ENCODE results near the gene RASA2.
"Not testable (repeated sequence)": the region's sequence is repeated elsewhere in the genome, so short reads cannot be mapped to it uniquely, and the experiment has no call there.

RASA2 gene

DNA sequence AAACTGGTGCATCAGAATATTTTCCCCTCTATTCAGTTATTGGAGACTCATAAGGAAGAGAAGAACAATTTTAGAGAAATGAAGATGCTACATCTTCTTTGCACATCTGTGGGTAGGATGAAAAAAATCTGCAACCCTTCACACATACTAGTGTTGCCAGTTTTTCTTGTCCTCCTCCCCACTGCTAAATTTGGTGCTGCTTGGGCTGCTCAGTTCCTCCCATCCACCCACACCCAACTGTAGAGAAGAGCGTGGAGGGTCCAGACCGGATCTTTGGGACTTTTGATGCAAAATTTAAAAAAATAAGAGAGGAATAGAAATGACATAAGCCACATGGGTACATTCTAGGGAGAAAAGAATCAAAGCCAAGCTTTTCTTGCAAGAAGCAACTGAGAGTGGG is 8.7 kb upstream of the RASA2 start:
- no peak for DNase-seq (ENCODE audit: low spot score)
- in situ Hi-C loops (cut with MboI; ENCODE audit: low pct_unique_long_range_greater_than_20kb, low sequenced_read_pairs, unreplicated experiment), result no loop called here
- no peak for TF ChIP-seq CTCF (IDR thresholded peaks at IDR 0.05; ENCODE audit: extremely low read depth, insufficient read depth, missing control alignments)

DNA sequence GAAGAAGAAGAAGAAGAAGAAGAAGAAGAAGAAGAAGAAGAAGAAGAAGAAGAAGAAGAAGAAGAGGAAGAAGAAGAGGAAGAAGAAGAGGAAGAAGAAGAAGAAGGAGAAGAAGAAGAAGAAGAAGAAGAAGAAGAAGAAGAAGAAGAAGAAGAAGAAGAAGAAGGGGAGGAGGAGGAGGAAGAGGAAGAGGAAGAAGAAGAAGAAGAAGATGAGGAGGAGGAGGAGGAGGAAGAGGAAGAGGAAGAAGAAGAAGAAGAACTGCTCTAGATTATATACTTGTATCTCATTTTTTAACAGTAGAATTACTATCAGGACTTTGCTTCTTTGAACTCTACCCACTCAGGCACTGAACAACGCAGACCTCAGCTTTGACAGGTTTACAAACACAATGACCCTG is 8.0 kb upstream of the RASA2 start:
- in situ Hi-C loops (cut with MboI; ENCODE audit: low pct_unique_long_range_greater_than_20kb, low sequenced_read_pairs, unreplicated experiment); DNase-seq (ENCODE audit: low spot score): not testable (repeated sequence)

DNA sequence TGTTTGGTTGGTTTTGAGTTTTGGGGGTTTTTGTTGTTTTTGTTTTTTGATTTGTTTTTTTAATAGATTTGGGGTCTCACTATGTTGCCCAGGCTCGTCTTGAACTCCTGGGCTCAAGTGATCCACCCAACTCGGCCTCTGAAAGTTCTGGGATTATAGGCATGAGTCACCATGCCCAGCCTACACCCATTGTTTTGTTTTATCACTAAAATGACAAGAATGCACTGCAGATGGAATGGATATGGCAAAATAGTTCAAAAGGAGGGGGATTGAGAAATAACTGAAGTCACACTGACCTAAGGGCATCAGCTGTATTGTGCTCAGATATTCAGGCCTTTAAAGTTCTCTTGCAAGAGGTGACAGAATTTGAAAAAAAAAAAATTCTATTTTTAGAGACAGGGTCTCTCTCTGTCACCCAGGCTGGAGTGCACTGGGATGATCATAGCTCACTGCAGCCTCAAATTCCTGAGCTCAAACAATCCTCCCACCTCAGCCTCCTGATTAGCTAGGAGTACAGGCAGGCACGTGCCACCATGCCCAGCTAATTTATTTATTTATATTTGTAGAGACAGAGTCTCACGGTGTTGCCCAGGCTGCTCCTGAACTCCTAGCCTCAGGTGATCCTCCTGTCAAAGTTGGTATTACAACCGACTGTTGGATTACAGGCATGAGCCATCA is 4.4 kb upstream of the RASA2 start:
- TF ChIP-seq CTCF (IDR thresholded peaks at IDR 0.05; ENCODE audit: extremely low read depth, insufficient read depth, missing control alignments), result no peak

DNA sequence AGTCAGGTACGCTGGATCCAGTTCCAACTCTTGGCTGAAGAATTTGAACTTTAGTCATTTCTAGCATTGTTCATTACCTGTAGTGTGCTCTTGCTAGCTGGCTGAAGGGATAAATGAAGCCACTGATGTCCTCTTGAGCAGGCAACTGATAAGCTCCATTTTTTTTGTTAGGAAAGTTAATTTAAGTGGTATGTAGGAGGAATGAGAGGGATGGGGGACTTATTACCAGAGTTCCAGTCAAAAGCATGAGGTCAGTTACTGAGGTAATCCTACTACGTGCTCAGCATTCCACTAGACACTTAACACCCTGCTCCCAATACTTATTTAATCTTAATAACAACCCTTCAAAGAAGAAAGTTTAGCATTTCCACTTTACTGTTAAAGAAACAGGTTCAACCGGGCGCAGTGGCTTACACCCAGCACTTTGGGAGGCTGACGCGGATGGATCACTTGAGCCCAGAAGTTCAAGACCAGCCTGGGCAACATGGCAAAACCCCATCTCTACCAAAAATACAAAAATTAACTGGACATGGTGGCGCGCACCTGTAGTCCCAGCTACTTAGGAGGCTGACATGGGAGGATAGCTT is 2.0 kb upstream of the RASA2 start:
- in situ Hi-C loops (cut with MboI; ENCODE audit: low pct_unique_long_range_greater_than_20kb, low sequenced_read_pairs, unreplicated experiment), result no loop called here
- DNase-seq (ENCODE audit: low spot score), result no peak
- TF ChIP-seq CTCF (IDR thresholded peaks at IDR 0.05; ENCODE audit: extremely low read depth, insufficient read depth, missing control alignments), result no peak

More for the DNA sequence above, 4.4 kb upstream of the RASA2 start:
- no peak for DNase-seq (ENCODE audit: low spot score)
- in situ Hi-C loops (cut with MboI; ENCODE audit: low pct_unique_long_range_greater_than_20kb, low sequenced_read_pairs, unreplicated experiment), result no loop called here

DNA sequence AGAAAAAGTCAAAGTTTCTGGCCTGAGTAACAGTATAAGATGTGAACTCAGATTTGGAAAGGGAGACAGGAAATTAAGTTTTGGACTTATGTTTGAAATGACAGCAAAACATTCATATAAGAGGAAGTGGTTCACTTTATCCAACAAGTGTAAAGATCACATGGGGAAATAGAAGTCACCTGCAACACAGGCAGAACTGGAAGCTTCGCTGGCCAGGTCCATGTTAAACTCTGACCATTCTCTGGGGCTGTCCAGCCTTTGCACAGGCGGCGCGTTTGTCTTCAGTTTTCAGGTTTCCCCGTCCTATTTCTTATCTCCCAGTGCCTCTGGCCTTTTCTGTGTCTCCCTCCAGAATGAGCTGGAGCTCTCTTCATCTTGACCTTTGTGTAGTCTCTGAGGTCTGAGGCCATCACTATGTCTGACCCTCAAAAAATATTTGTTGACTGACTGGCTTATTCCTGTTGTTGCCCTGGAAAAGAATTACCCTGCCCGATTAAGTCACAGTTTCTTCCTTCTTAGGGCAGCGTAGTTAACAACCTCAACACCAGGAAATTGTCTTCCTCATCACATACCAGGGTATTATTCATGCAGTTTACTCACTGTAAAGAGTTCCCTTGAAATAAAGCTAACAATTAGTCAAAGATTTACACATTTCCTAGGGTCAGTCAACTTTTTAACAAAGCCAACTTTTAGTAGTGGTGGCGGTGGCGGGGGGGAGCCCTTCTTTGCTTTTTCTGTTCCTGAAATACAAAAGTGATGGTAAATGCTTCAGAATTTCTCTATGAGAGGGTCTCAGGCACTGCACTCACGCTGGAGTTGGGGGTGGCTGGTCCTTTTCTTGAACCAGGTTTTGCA is 959 bp upstream of the RASA2 start:
- in situ Hi-C loops (cut with MboI; ENCODE audit: low pct_unique_long_range_greater_than_20kb, low sequenced_read_pairs, unreplicated experiment), result no loop called here
- no peak for DNase-seq (ENCODE audit: low spot score)
- TF ChIP-seq CTCF (IDR thresholded peaks at IDR 0.05; ENCODE audit: extremely low read depth, insufficient read depth, missing control alignments), result no peak

- in situ Hi-C loops (cut with MboI; ENCODE audit: low pct_unique_long_range_greater_than_20kb, low sequenced_read_pairs, unreplicated experiment), result no loop called here
- TF ChIP-seq CTCF (IDR thresholded peaks at IDR 0.05; ENCODE audit: extremely low read depth, insufficient read depth, missing control alignments), result no peak
- DNase-seq (ENCODE audit: low spot score), result no peak
Observed at GRCh38 chr3:141486496-141486745, 406 bp upstream of the RASA2 start.

Measured in GM13977 (cell line).